HG03460 (cell line): ENCODE data around the gene HMG20B.
"Not testable (repeated sequence)": the region's sequence is repeated elsewhere in the genome, so short reads cannot be mapped to it uniquely, and the experiment has no call there.

Experiments used
- ATAC-seq: cut with Tn5 transposase; IDR thresholded peaks from one replicate; pipeline ENCODE4 v1.9.1; 2021; ENCODE audit not compliant: unreplicated experiment

HMG20B gene

GRCh38 chr19:3572855-3573161 lies at the start of gene HMG20B:
TSS of gene HMG20B (plus strand) at chr19:3572944. CDS start at chr19:3573310, 366 bp downstream.
- no peak for ATAC-seq

- ATAC-seq, result no peak
Measured at GRCh38 chr19:3523361-3524077, 49.2 kb upstream of the HMG20B start.

GRCh38 chr19:3524078-3524842 lies 48.5 kb upstream of the HMG20B start:
- no peak for ATAC-seq

DNA sequence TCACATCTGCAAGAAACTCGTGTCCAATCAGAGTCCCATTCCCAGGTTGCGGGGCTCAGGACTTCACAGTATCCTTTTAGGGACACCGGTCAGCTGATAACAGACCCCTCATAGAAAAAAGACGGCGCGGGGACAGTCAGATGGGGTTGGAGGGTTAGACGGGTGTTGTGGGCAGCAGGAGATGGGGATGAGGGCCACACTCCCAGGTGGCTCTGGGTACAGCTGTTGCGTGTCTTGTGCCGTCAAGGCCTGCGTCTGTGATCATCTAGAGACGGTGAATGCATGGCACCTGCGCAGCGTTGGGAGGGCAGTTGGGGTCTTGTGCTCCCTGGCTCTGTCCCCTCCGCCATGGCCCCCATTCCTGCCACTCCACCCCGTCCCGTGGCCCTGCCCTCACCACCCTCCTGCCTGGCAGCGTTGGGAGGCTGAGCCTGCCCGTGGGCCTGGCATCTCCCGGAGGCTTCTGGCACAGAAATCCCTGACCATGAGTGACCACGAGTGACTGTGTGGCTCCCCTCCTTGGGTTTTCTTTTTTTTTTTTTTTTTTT lies 47.8 kb upstream of the HMG20B start:
- ATAC-seq, result no peak

- ATAC-seq, result no peak
Measured at GRCh38 chr19:3526507-3527237, 46.1 kb upstream of the HMG20B start.

DNA sequence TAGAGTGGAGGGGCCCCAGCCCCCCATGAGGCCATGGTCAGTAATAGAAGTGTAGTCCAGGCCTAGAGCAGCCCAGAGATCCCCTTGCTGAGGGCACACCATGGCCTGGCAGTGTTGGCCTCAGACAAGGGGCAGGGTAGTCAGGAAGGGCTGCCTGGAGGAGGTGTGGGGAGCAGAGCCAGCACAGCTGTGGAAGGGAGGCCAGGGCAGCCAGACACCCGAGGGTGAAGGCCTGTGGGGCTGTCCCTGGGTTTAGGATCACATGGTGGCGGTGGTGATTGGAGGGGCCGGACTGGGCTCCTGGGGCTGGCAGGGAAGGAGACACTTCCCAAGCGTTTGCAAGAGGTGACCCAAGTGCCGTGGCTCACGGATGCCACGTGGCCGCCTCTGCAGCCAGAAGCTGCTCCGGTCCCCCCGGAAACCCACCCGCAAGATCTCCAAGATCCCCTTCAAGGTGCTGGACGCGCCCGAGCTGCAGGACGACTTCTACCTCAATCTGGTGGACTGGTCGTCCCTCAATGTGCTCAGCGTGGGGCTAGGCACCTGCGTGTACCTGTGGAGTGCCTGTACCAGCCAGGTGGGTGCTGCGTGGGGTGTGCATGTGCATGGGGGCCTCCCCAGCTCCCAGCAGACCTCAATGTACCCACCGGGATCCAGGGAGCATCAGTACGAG lies 45.4 kb upstream of the HMG20B start:
- ATAC-seq, result no peak

DNA sequence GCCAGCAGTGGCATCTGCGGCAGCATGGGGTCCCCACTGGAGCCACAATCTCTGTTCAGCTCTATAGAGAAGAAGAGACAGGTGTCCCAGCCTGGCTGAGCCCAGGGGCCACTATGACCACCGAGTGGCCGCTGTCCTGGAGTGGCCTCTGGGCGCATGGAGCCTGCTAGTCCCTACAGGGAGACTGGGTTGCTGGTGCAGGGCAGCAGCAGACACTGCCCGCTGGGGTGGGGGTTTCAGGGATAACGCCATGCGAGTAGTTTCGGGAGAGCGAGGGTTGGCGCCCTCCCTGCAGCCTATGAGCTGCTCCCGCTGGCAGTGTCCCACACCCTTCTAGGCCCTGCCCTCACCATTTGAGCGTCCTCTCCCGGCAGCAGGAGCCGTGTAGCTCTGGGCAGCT lies 44.7 kb upstream of the HMG20B start:
- ATAC-seq, result no peak

DNA sequence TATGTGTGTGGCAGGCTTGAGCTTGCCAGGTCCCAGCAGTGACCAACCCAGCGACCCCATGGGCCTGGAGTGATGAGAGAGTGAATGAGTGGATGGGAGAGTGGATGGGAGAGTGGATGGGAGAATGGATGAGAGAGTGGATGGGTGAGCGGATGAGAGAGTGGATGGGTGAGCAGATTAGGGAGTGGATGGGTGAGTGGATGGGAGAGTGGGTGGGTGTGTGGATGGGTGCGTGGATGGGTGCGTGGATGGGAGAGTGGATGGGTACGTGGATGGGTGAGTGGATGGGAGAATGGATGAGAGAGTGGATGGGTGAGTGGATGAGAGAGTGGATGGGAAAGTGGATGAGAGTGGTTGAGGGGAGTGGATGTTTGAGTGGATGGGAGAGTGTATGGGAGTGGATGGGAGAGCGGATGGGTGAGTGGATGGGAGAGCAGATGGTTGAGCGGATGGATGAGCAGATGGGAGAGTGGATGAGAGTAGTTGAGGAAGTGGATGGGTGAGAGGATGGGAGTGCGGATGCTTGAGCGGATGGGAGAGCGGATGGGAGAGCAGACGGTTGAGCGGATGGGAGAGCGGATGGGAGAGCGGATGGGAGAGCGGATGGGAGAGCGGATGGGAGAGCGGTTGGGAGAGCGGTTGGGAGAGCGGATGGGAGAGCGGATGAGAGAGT lies 44.1 kb upstream of the HMG20B start:
- ATAC-seq, result no peak

DNA sequence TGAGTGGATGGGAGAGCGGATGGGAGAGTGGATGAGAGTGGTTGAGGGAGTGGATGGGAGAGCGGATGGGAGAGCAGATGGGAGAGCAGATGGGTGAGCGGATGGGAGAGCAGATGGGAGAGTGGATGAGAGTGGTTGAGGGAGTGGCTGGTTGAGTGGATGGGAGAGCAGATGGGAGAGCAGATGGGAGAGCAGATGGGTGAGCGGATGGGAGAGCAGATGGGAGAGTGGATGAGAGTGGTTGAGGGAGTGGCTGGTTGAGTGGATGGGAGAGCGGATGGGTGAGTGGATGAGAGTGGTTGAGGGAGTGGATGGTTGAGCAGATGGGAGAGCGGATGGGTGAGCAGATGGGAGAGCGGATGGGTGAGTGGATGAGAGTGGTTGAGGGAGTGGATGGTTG lies 43.4 kb upstream of the HMG20B start:
- ATAC-seq, result not testable (repeated sequence)

- no peak for ATAC-seq
Measured at GRCh38 chr19:3530389-3530788, 42.4 kb upstream of the HMG20B start.

DNA sequence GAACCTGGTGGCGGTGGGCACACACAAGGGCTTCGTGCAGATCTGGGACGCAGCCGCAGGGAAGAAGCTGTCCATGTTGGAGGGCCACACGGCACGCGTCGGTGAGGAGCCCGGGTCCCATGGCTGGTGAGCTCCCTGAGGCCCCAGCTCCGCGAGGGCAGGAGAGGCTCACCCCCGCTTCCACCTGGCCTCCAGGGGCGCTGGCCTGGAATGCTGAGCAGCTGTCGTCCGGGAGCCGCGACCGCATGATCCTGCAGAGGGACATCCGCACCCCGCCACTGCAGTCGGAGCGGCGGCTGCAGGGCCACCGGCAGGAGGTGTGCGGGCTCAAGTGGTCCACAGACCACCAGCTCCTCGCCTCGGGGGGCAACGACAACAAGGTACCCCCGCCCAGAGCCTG lies 41.0 kb upstream of the HMG20B start:
- ATAC-seq, result no peak

DNA sequence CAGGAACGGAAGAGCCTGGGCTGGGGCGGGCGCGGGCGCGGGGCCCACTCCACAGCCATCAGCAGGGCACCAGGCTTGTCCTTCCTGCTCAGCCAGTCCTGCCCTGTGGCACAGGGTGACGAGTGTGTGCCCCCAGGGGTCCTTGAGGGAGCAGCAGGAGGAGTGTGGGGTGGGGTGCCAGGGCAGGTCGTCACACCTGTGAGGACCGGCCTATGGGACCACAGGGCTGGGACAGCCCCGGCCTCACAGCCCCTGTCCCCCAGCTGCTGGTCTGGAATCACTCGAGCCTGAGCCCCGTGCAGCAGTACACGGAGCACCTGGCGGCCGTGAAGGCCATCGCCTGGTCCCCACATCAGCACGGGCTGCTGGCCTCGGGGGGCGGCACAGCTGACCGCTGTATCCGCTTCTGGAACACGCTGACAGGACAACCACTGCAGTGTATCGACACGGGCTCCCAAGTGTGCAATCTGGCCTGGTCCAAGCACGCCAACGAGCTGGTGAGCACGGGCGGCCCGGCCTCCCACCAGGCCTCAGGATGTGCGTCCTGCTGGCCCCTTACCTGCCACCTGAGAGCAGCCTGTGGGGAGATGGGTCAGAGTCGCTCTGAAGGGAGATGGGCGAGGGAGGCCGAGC lies 40.5 kb upstream of the HMG20B start:
- no peak for ATAC-seq

- ATAC-seq, result no peak
Measured at GRCh38 chr19:3533033-3533432, 39.7 kb upstream of the HMG20B start.

GRCh38 chr19:3533563-3534216 lies 39.1 kb upstream of the HMG20B start:
- ATAC-seq, result no peak

DNA sequence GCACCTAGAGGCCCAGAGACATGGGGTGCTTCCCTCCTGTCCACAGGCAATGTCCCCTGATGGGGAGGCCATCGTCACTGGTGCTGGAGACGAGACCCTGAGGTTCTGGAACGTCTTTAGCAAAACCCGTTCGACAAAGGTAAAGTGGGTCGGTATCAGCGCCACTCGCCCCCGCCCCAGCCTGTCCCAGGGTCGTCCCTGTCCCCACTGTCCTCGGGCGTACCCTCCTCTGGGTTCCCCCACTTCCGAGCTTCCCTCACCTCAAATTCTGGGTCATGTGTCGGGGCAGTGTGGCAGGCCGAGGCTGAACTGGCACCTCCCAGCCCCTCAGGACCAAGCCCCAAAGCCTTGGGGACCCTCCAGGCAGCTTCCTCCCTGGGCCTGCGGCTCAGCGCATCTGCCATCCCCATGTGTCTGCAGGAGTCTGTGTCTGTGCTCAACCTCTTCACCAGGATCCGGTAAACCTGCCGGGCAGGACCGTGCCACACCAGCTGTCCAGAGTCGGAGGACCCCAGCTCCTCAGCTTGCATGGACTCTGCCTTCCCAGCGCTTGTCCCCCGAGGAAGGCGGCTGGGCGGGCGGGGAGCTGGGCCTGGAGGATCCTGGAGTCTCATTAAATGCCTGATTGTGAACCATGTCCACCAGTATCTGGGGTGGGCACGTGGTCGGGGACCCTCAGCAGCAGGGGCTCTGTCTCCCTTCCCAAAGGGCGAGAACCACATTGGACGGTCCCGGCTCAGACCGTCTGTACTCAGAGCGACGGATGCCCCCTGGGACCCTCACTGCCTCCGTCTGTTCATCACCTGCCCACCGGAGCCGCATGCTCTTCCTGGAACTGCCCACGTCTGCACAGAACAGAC lies 38.1 kb upstream of the HMG20B start:
- no peak for ATAC-seq

DNA sequence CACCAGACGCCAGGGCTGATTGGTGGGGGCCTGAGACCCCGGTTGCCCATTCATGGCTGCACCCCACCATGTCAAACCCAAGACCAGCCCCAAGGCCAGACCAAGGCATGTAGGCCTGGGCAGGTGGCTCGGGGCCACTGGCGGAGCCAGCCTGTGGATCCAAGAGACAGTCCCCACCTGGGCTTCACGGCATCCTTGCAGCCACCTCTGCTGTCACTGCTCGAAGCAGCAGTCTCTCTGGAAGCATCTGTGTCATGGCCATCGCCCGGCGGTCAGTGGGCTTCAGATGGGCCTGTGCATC lies 37.6 kb upstream of the HMG20B start:
- no peak for ATAC-seq

DNA sequence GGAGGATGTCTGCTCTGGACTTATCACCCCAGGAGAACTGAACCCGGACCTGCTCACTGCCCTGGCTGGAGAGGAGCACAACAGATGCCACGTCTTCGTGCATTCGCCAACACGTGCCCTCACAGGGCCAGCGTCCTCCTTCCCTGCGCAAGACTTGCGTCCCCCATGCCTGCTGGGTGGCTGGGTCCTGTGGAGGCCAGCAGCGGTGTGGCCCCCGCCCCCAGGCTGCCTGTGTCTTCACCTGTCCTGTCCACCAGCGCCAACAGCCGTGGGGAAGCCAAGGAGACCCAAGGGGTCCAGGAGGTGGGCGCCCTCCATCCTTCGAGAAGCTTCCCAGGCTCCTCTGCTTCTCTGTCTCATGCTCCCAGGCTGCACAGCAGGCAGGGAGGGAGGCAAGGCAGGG lies 37.2 kb upstream of the HMG20B start:
- no peak for ATAC-seq

DNA sequence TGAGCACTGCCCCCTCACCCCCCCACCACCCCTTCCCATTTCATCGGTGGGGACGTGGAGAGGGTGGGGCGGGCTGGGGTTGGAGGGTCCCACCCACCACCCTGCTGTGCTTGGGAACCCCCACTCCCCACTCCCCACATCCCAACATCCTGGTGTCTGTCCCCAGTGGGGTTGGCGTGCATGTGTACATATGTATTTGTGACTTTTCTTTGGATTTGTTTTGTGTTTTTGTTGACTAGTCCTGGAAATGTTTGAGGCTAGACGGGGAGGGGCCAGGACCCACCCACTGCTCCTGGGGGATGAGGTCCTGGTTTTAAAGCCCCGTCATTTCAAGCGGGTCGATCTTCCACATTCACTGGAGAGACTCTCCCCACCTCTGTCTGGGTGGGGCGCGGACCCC lies 36.8 kb upstream of the HMG20B start:
- ATAC-seq, result no peak
